Fibroblast of skin of left biceps (primary cell): ENCODE measurements around the gene HYPK.

Experiments used
- DNase-seq, 2 experiments: peaks; one replicate each; pipeline ENCODE4 v3.0.0-alpha.2; 2013; ENCODE audit warnings: low read depth in 2 of 2

HYPK gene

DNA sequence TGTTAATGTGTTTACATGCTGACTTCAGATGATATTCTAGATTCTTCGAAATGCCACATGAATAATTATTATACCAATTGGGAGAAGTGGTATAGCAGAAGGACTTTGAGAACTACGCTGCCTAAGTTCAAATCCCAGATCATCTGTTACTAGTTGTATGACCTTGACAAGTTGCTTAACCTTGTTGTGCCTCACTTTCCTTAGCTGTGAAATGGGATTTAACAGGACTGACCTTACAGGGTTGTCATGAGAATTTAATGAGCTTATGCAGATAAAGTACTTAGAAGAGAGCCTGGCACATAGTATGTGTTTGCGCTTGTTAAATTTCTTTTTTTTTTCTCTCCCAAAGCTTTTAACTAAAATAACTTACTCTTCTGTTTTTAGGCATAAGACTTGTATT is 50.9 kb downstream of the HYPK start:
- no peak for DNase-seq

DNA sequence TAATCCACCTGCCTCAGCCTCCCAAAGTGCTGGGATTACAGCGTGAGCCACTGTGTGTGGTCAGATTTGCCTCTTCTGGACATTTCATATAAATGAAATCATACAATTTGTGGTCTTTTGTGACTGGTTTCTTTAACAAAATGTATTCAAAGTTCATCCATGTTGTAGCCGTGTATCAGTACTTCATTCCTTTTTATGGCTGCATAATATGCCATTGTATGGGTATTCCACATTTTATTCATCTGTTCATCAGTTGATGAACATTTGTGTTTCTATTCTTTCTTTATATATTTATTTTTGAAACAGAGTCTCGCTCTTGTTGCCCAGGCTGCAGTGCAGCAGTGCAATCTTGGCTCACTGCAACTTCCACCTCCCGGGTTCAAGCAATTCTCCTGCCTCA is 52.2 kb downstream of the HYPK start:
- DNase-seq: no peak
